Naive thymus-derived CD4-positive, alpha-beta T cell (primary cell): ENCODE measurements around the gene HMGCL. TPM values are rescaled to one million over a fixed set of nuclear protein-coding genes. Genes with fewer than 3 reads are reported as not detected.
"Not testable (repeated sequence)": the region's sequence is repeated elsewhere in the genome, so short reads cannot be mapped to it uniquely, and the experiment has no call there.

ENCODE experiments used
- ATAC-seq: fragments of 150-1000 bp; cut with Tn5 transposase; 2 replicates; pipeline ENCODE4 v1.10.0; 2021; ENCODE audit warnings: mild to moderate bottlenecking, moderate library complexity
- CTCF ChIA-PET: fragments of 350-600 bp; sonication (Branson Sonifier 250); formaldehyde crosslinking; loops from one replicate; lab custom pipeline; 2021; ENCODE audit warnings: antibody characterized with exemption; lab: Charles Lee
- POLR2A ChIA-PET: fragments of 350-600 bp; sonication (Branson Sonifier 250); formaldehyde crosslinking; loops from one replicate; lab custom pipeline; 2021; ENCODE audit warnings: antibody characterized with exemption, inconsistent platforms; lab: Charles Lee
- DNase-seq, 9 donors: peaks; one replicate each; pipeline versions ENCODE4 v3.0.0 to v3.0.0-alpha.2; 2020 to 2022; ENCODE audit warnings: mixed read lengths in 1 of 9
- H3K27ac ChIP-seq: one replicate; pipeline ENCODE4 v1.7.0; 2013; ENCODE audit warnings: mild to moderate bottlenecking, low read depth, low read length, moderate library complexity
- H3K27me3 ChIP-seq, 2 donors: one replicate each; pipeline ENCODE4 v1.7.0; 2013; ENCODE audit warnings: low read length in 2 of 2, mild to moderate bottlenecking in 2 of 2, moderate library complexity in 2 of 2; ENCODE audit not compliant: control insufficient read depth in 2 of 2, insufficient read depth in 2 of 2
- H3K36me3 ChIP-seq, 3 experiments: 1 replicate in 2 of 3; 2 replicates in 1 of 3; pipeline ENCODE4 v1.7.0; 2013; ENCODE audit warnings: low read length in 3 of 3, mild to moderate bottlenecking in 3 of 3, moderate library complexity in 1 of 3; ENCODE audit not compliant: insufficient read depth in 3 of 3, control insufficient read depth in 2 of 3
- H3K4me1 ChIP-seq, 2 donors: one replicate each; pipeline ENCODE4 v1.7.0; 2013; ENCODE audit warnings: low read length in 2 of 2, mild to moderate bottlenecking in 2 of 2, moderate library complexity in 1 of 2; ENCODE audit not compliant: control insufficient read depth in 2 of 2, insufficient read depth in 2 of 2
- H3K4me3 ChIP-seq: 2 replicates; pipeline ENCODE4 v1.7.0; 2013; ENCODE audit warnings: mild to moderate bottlenecking, low read length
- H3K9me3 ChIP-seq, 3 experiments: 1 replicate in 2 of 3; 2 replicates in 1 of 3; pipeline ENCODE4 v1.7.0; 2013; ENCODE audit warnings: low read length in 3 of 3; ENCODE audit not compliant: control insufficient read depth in 2 of 3
- H3K27ac Mint-ChIP-seq, 9 donors: one replicate each; pipeline ENCODE4 v1.8.0; 2020 to 2022; ENCODE audit warnings: mixed read lengths in 9 of 9, mild to moderate bottlenecking in 8 of 9, moderate library complexity in 5 of 9, inconsistent platforms in 2 of 9
- H3K27me3 Mint-ChIP-seq, 5 donors: one replicate each; pipeline ENCODE4 v1.8.0; 2021 to 2022; ENCODE audit warnings: mixed read lengths in 5 of 5, mild to moderate bottlenecking in 1 of 5
- H3K36me3 Mint-ChIP-seq, 5 donors: one replicate each; pipeline ENCODE4 v1.8.0; 2020 to 2022; ENCODE audit warnings: mixed read lengths in 5 of 5, mild to moderate bottlenecking in 3 of 5, inconsistent platforms in 1 of 5
- H3K4me1 Mint-ChIP-seq, 7 donors: one replicate each; pipeline ENCODE4 v1.8.0; 2020 to 2022; ENCODE audit warnings: mixed read lengths in 7 of 7, mild to moderate bottlenecking in 3 of 7, inconsistent platforms in 1 of 7
- H3K4me3 Mint-ChIP-seq, 10 donors: one replicate each; pipeline ENCODE4 v1.8.0; 2020 to 2022; ENCODE audit warnings: mild to moderate bottlenecking in 10 of 10, mixed read lengths in 10 of 10, moderate library complexity in 6 of 10, inconsistent platforms in 2 of 10
- H3K9me3 Mint-ChIP-seq, 11 donors: one replicate each; pipeline ENCODE4 v1.8.0; 2020 to 2022; ENCODE audit warnings: mixed read lengths in 11 of 11, mild to moderate bottlenecking in 4 of 11, inconsistent platforms in 1 of 11, moderate library complexity in 1 of 11
- intact Hi-C, 2 donors: fragments of 100-400 bp; cut with micrococcal nuclease; formaldehyde crosslinking; loops; one replicate each; pipeline ENCODE4 v1.15.1; 2023
- polyA plus RNA-seq, 2 donors: library from polyadenylated mRNA; unstranded; fragments of 300-500 nt; fragmentation: Illumina TruSeq; gene quantifications; one replicate each; pipeline ENCODE4 v1.2.3, GENCODE V29; 2021
- total RNA-seq, 6 experiments: library from RNA in 5 of 6; stranded (reverse) in 5 of 6; gene quantifications; 1 replicate in 5 of 6; 2 replicates in 1 of 6; pipeline ENCODE4 v1.2.3 and lab custom pipeline; 2021 to 2026

The HMGCL gene
- total and polyA plus RNA-seq, 7 experiments from 2014 or later = 16.2 to 38.9 (median 32.6) TPM

- peak overlapping the region in 2 of 9 donors; percentile 53 for H3K27ac Mint-ChIP-seq
- POLR2A ChIA-PET = interaction anchor here (1.1 kb wide), 1 partner anchor 13 kb away, joined by 8 read pairs; the partner anchor contains the start of gene HMGCL
Observed at GRCh38 chr1:23837908-23838307, 12.7 kb upstream of the HMGCL start.

GRCh38 chr1:23836037-23836436 is 10.8 kb upstream of the HMGCL start:
- H3K9me3 Mint-ChIP-seq = peaks cover 0 to 1% (median 0%) of the 10 kb centered on the region in 11 donors
- ChIA-PET CTCF (no interaction called here), POLR2A (interaction anchor here (0.6 kb wide), 1 partner anchor 28 kb away, joined by 3 read pairs; no protein-coding TSS in a partner anchor)
- H3K27me3 Mint-ChIP-seq = peaks cover 0 to 24% (median 0%) of the 10 kb centered on the region in 5 donors
- Histone ChIP-seq H3K4me3 (no peak overlapping the region), H3K36me3 (no peaks in the 10 kb centered on the region), H3K27ac (no peak overlapping the region), H3K27me3 (no peaks in the 10 kb centered on the region), H3K9me3 (no peaks in the 10 kb centered on the region), H3K4me1 (peaks cover 6% of the 10 kb centered on the region in 2 donors)
- no peaks in the 10 kb centered on the region for H3K36me3 Mint-ChIP-seq
- H3K27ac Mint-ChIP-seq = no peak overlapping the region
- intact Hi-C loops = no loop called here
- peaks cover 0 to 14% (median 12%) of the 10 kb centered on the region in 7 donors for H3K4me1 Mint-ChIP-seq
- H3K4me3 Mint-ChIP-seq = no peak overlapping the region
- ATAC-seq (no peak), DNase-seq (no peak)

More at GRCh38 chr1:23837908-23838307, 12.7 kb upstream of the HMGCL start:
- Histone ChIP-seq H3K27me3 (no peaks in the 10 kb centered on the region), H3K36me3 (no peaks in the 10 kb centered on the region), H3K27ac (no peak overlapping the region), H3K9me3 (no peaks in the 10 kb centered on the region), H3K4me3 (peak overlapping the region; percentile 42), H3K4me1 (peaks cover 6% of the 10 kb centered on the region in 2 donors)
- intact Hi-C loops = loop anchor here (1.0 to 2.0 kb wide), 7 partner anchors 13 to 66 kb away; partner anchors contain the start of genes FUCA1 (in 2 of the 2), HMGCL (in 2 of the 2) and GALE (in 1 of the 2)
- no peak for ATAC-seq
- Mint-ChIP-seq H3K36me3 (peaks cover 0 to 2% (median 0%) of the 10 kb centered on the region in 5 donors), H3K4me3 (peak overlapping the region; percentile 73 to 90 (median 84)), H3K9me3 (peaks cover 0 to 1% (median 0%) of the 10 kb centered on the region in 11 donors), H3K4me1 (peaks cover 0 to 14% (median 12%) of the 10 kb centered on the region in 7 donors), H3K27me3 (peaks cover 0 to 35% (median 0%) of the 10 kb centered on the region in 5 donors)
- CTCF ChIA-PET = no interaction called here
- DNase-seq = peak in 1 of 9 donors; percentile 23

GRCh38 chr1:23834156-23834555 is 8.9 kb upstream of the HMGCL start:
- intact Hi-C loops, H3K4me3 ChIP-seq, H3K4me1 ChIP-seq, H3K36me3 Mint-ChIP-seq, DNase-seq, H3K36me3 ChIP-seq, ATAC-seq, H3K27ac ChIP-seq, H3K27ac Mint-ChIP-seq, H3K9me3 ChIP-seq, H3K27me3 ChIP-seq, H3K9me3 Mint-ChIP-seq, H3K4me3 Mint-ChIP-seq: not testable (repeated sequence)
- POLR2A ChIA-PET = interaction anchor here (1.5 kb wide), 1 partner anchor 9 kb away, joined by 5 read pairs; the partner anchor contains the start of gene HMGCL
- CTCF ChIA-PET = interaction anchor here (1.3 kb wide), 1 partner anchor 24 kb away, joined by 3 read pairs; no protein-coding TSS in a partner anchor
- Mint-ChIP-seq H3K4me1 (peaks cover 0 to 14% (median 12%) of the 10 kb centered on the region in 7 donors), H3K27me3 (peaks cover 0 to 24% (median 0%) of the 10 kb centered on the region in 5 donors)

- no peaks in the 10 kb centered on the region for H3K9me3 ChIP-seq
- no peak for ATAC-seq
- ChIA-PET CTCF (no interaction called here), POLR2A (no interaction called here)
- Mint-ChIP-seq H3K9me3 (no peaks in the 10 kb centered on the region), H3K36me3 (peaks cover 0 to 4% (median 0%) of the 10 kb centered on the region in 5 donors), H3K27ac (no peak overlapping the region), H3K4me3 (no peak overlapping the region), H3K4me1 (peaks cover 11 to 27% (median 20%) of the 10 kb centered on the region in 7 donors), H3K27me3 (peaks cover 0 to 11% (median 0%) of the 10 kb centered on the region in 5 donors)
- DNase-seq = no peak
- no peak overlapping the region for H3K27ac ChIP-seq
- peaks cover 0 to 5% (median 0%) of the 10 kb centered on the region in 3 experiments for H3K36me3 ChIP-seq
- H3K4me3 ChIP-seq = no peak overlapping the region
- H3K4me1 ChIP-seq = peaks cover 6% of the 10 kb centered on the region in 2 donors
- no peaks in the 10 kb centered on the region for H3K27me3 ChIP-seq
- intact Hi-C loops = no loop called here
Observed at GRCh38 chr1:23827717-23828116, 2.5 kb upstream of the HMGCL start.

- H3K36me3 Mint-ChIP-seq, ATAC-seq, H3K27me3 Mint-ChIP-seq, H3K9me3 ChIP-seq, H3K4me3 ChIP-seq, H3K27me3 ChIP-seq, CTCF ChIA-PET, H3K27ac ChIP-seq, H3K36me3 ChIP-seq, intact Hi-C loops, H3K4me1 ChIP-seq, H3K9me3 Mint-ChIP-seq, DNase-seq: not testable (repeated sequence)
- Mint-ChIP-seq H3K4me3 (peak overlapping the region in 7 of 10 donors; percentile 27 to 95 (median 92)), H3K27ac (peak overlapping the region in 4 of 9 donors; percentile 17 to 96 (median 69)), H3K4me1 (peaks cover 11 to 27% (median 20%) of the 10 kb centered on the region in 7 donors)
- POLR2A ChIA-PET = interaction anchor here (0.6 to 1.4 kb wide), 3 partner anchors 22 to 821 kb away, joined by 3 to 8 read pairs (median 3); partner anchors contain the start of gene LYPLA2
Observed at GRCh38 chr1:23826590-23826989, 1.4 kb upstream of the HMGCL start.

- ChIA-PET CTCF (interaction anchor here (0.7 to 2.3 kb wide), 2 partner anchors 14 to 43 kb away, joined by 3 to 10 read pairs; no protein-coding TSS in a partner anchor), POLR2A (interaction anchor here (0.6 to 5.2 kb wide), 20 partner anchors 9 to 821 kb away, joined by 3 to 41 read pairs (median 4); partner anchors contain the start of genes CNR2, GALE, LYPLA2 and PITHD1)
- Histone ChIP-seq H3K4me3 (peak overlapping the region; percentile 95), H3K4me1 (peaks cover 6% of the 10 kb centered on the region in 2 donors), H3K27ac (peak overlapping the region; percentile 95), H3K9me3 (no peaks in the 10 kb centered on the region), H3K27me3 (no peaks in the 10 kb centered on the region), H3K36me3 (peaks cover 0 to 5% (median 0%) of the 10 kb centered on the region in 3 experiments)
- DNase-seq (no peak), ATAC-seq (peak; percentile 20)
- Mint-ChIP-seq H3K9me3 (no peaks in the 10 kb centered on the region), H3K4me1 (peaks cover 11 to 27% (median 20%) of the 10 kb centered on the region in 7 donors), H3K4me3 (peak overlapping the region; percentile 86 to 96 (median 94)), H3K27ac (peak overlapping the region; percentile 76 to 98 (median 96)), H3K36me3 (peaks cover 0 to 4% (median 0%) of the 10 kb centered on the region in 5 donors), H3K27me3 (peaks cover 0 to 8% (median 0%) of the 10 kb centered on the region in 5 donors)
- intact Hi-C loops = loop anchor here (1.0 to 2.0 kb wide), 7 partner anchors 12 to 133 kb away; partner anchors contain the start of genes FUCA1 (in 2 of the 2), GALE (in 1 of the 2), PITHD1 (in 1 of the 2) and PNRC2 (in 1 of the 2)
Observed at GRCh38 chr1:23825762-23826522, 713 bp upstream of the HMGCL start.
